Measurements from ENCODE around the gene CFAP206.
"Not testable (repeated sequence)": the region's sequence is repeated elsewhere in the genome, so short reads cannot be mapped to it uniquely, and the experiment has no call there.

CFAP206 gene

DNA sequence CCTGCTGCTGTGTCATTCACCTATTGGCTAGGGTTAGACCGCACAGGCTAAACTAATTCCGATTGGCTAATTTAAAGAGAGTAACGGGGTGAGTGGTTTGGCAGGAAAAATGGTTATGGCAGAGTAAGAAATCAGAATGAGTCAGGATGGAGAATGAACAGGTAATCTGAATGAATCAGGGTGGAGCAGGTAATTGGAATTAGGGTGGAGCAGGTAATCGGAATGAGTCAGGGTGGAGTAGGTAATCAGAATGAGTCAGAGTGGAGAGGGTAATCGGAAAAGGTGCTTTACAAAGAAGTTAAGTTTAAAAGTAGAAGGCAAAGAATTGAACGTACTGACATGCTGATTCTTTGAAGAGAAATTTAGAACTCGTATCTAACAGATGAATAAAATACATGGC lies 76.7 kb downstream of the CFAP206 start:
- H3F3A ChIP-seq (ENCODE audit: control insufficient read depth, insufficient read depth), result no peaks in the 10 kb centered on the region
- peaks cover 3% of the 10 kb centered on the region; the same call in 1 of the 2 replicates for H3K36me3 ChIP-seq (ENCODE audit: control insufficient read depth, low read length)
- no peak overlapping the region for H3K4me2 ChIP-seq (ENCODE audit: low read length)
- no peaks in the 10 kb centered on the region for H4K20me1 ChIP-seq (ENCODE audit: control insufficient read depth, insufficient read depth, low read depth, low read length)
- no peaks in the 10 kb centered on the region for H3K9me2 ChIP-seq (replicated peaks; ENCODE audit: control insufficient read depth, low read length)
- H3K27ac ChIP-seq (ENCODE audit: low read depth, low read length), result no peak overlapping the region
- no peaks in the 10 kb centered on the region for H3K79me2 ChIP-seq (ENCODE audit: control insufficient read depth, low read length)
- no peak for TF ChIP-seq EZH2phosphoT487 (IDR thresholded peaks at IDR 0.05; ENCODE audit: borderline replicate concordance, low read length)
- no peak for TF ChIP-seq CTCF (IDR thresholded peaks at IDR 0.05; ENCODE audit: low read depth, low read length, poor library complexity, severe bottlenecking)
- H3K27me3 ChIP-seq (ENCODE audit: control insufficient read depth, low read length), result no peaks in the 10 kb centered on the region
- no peak overlapping the region for H3K4me3 ChIP-seq (ENCODE audit: low read length)
- H3K9me3 ChIP-seq (ENCODE audit: control insufficient read depth, insufficient read depth, low read length), result no peaks in the 10 kb centered on the region
- H3K4me1 ChIP-seq (ENCODE audit: control insufficient read depth, low read length), result no peaks in the 10 kb centered on the region

DNA sequence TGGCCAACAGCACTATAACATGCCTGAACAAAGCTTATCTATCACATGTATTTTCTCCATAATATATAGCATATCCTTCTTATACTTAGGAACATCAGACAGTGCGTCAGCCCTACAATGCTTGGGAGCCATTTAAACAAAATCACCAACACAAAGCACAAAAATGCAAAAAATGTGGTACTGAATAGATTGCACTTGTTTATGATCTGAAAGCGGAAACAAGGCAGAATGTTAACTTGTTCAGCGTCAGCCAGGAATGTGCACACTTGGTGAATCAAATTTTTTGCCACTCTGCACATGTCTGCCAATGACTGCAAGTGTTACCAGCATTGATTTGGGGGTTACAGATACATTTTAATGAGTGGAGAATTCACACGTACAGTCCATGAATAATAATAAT lies 79.8 kb downstream of the CFAP206 start:
- Histone ChIP-seq H3K27me3 (ENCODE audit: control insufficient read depth, low read length) (no peaks in the 10 kb centered on the region), H3K4me2 (ENCODE audit: low read length) (no peak overlapping the region), H3K9me3 (ENCODE audit: control insufficient read depth, insufficient read depth, low read length) (no peaks in the 10 kb centered on the region), H3K79me2 (ENCODE audit: control insufficient read depth, low read length) (no peaks in the 10 kb centered on the region), H3F3A (ENCODE audit: control insufficient read depth, insufficient read depth) (no peaks in the 10 kb centered on the region), H3K27ac (ENCODE audit: low read depth, low read length) (no peak overlapping the region), H4K20me1 (ENCODE audit: control insufficient read depth, insufficient read depth, low read depth, low read length) (no peaks in the 10 kb centered on the region), H3K4me3 (ENCODE audit: low read length) (no peak overlapping the region), H3K9me2 (replicated peaks; ENCODE audit: control insufficient read depth, low read length) (no peaks in the 10 kb centered on the region), H3K4me1 (ENCODE audit: control insufficient read depth, low read length) (no peaks in the 10 kb centered on the region), H3K36me3 (ENCODE audit: control insufficient read depth, low read length) (no peaks in the 10 kb centered on the region; the same call in 1 of the 2 replicates)
- TF ChIP-seq EZH2phosphoT487 (IDR thresholded peaks at IDR 0.05; ENCODE audit: borderline replicate concordance, low read length) (no peak), CTCF (IDR thresholded peaks at IDR 0.05; ENCODE audit: low read depth, low read length, poor library complexity, severe bottlenecking) (no peak)

GRCh38 chr6:87489326-87489725 lies 81.6 kb downstream of the CFAP206 start:
- not testable (repeated sequence) for H3K36me3 ChIP-seq (ENCODE audit: control insufficient read depth, low read length); H3K9me2 ChIP-seq (replicated peaks; ENCODE audit: control insufficient read depth, low read length)

DNA sequence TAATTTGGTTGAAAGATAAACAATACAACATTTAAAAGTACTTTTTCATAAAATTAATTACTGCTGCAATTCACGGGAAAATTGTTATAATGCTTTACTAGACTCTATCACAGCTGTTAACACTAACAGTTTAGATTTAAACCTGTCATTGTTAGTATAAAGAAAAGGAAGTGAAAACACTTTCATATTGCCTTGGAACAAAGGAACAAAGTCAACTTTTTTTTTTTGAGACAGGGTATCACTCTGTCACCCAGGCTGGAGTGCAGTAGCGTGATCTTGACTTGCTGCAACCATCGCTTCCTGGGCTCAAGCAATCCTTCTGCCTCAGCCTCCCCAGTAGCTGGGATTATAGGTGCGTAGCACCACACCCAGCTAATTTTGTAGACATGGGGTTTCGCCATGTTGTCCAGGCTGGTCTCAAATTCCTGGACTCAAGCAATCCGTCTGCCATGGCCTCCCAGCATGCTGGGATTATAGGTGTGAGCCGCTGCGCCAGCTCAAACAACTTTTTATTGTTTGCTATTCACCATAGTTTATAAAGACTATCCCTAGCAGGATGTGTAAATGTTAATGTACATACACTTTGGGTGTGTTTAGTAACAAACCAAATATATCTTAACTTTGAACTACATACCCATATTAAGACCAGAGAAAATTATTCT lies 87.1 kb downstream of the CFAP206 start:
- H3K27ac ChIP-seq (ENCODE audit: low read depth, low read length), result no peak overlapping the region
- no peaks in the 10 kb centered on the region for H4K20me1 ChIP-seq (ENCODE audit: control insufficient read depth, insufficient read depth, low read depth, low read length)
- peaks cover 10% of the 10 kb centered on the region for H3K36me3 ChIP-seq (ENCODE audit: control insufficient read depth, low read length)
- H3K27me3 ChIP-seq (ENCODE audit: control insufficient read depth, low read length), result no peaks in the 10 kb centered on the region
- no peak overlapping the region for H3K4me2 ChIP-seq (ENCODE audit: low read length)
- no peaks in the 10 kb centered on the region for H3K79me2 ChIP-seq (ENCODE audit: control insufficient read depth, low read length)
- no peak overlapping the region for H3K4me3 ChIP-seq (ENCODE audit: low read length)
- no peaks in the 10 kb centered on the region for H3K9me2 ChIP-seq (replicated peaks; ENCODE audit: control insufficient read depth, low read length)
- H3K9me3 ChIP-seq (ENCODE audit: control insufficient read depth, insufficient read depth, low read length), result no peaks in the 10 kb centered on the region
- no peaks in the 10 kb centered on the region for H3F3A ChIP-seq (ENCODE audit: control insufficient read depth, insufficient read depth)
- TF ChIP-seq EZH2phosphoT487 (IDR thresholded peaks at IDR 0.05; ENCODE audit: borderline replicate concordance, low read length), result no peak
- no peak for TF ChIP-seq CTCF (IDR thresholded peaks at IDR 0.05; ENCODE audit: low read depth, low read length, poor library complexity, severe bottlenecking)
- H3K4me1 ChIP-seq (ENCODE audit: control insufficient read depth, low read length), result peaks cover 6% of the 10 kb centered on the region

More at GRCh38 chr6:87489326-87489725, 81.6 kb downstream of the CFAP206 start:
- not testable (repeated sequence) for H3K4me3 ChIP-seq (ENCODE audit: low read length); H3K79me2 ChIP-seq (ENCODE audit: control insufficient read depth, low read length); H3F3A ChIP-seq (ENCODE audit: control insufficient read depth, insufficient read depth); H3K9me3 ChIP-seq (ENCODE audit: control insufficient read depth, insufficient read depth, low read length); H4K20me1 ChIP-seq (ENCODE audit: control insufficient read depth, insufficient read depth, low read depth, low read length); H3K4me1 ChIP-seq (ENCODE audit: control insufficient read depth, low read length); H3K27ac ChIP-seq (ENCODE audit: low read depth, low read length); H3K27me3 ChIP-seq (ENCODE audit: control insufficient read depth, low read length); H3K4me2 ChIP-seq (ENCODE audit: low read length)
